AG20443 (cell line): ENCODE data around the gene FAM131B.

Experiments
- DNase-seq: peaks from one replicate; pipeline ENCODE4 v3.0.0; 2012; ENCODE audit warnings: low spot score, mixed read lengths

The FAM131B gene

GRCh38 chr7:143382126-143382790 is 19.7 kb upstream of the FAM131B start:
- DNase-seq, result peak; percentile 14

DNA sequence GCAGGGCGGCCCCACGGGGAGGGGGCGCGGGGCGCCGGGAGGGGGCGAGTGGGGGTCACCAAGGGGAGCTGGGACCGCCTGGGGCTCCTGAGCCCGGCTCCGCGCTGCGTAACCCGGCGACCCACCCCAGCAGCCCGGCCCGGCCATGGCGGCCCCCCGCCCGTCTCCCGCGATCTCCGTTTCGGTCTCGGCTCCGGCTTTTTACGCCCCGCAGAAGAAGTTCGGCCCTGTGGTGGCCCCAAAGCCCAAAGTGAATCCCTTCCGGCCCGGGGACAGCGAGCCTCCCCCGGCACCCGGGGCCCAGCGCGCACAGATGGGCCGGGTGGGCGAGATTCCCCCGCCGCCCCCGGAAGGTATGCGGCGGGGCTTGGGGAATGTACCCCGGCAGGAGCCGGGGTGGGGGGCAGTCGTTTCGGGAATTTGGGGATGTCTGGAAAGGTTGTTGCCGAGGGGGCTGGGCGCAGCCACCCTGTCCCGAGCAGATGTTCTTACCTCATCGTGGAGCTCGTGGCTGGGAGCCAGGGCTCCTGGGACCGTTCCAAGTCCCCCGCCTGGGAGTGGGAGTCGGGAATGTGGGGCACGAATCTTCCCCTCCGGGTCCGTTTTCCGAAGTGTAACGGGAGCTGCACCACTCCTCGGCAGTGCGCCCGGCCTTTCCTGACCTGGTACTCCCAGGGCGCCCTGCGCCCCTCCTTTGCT is 19.1 kb upstream of the FAM131B start:
- peak; percentile 80 for DNase-seq

DNA sequence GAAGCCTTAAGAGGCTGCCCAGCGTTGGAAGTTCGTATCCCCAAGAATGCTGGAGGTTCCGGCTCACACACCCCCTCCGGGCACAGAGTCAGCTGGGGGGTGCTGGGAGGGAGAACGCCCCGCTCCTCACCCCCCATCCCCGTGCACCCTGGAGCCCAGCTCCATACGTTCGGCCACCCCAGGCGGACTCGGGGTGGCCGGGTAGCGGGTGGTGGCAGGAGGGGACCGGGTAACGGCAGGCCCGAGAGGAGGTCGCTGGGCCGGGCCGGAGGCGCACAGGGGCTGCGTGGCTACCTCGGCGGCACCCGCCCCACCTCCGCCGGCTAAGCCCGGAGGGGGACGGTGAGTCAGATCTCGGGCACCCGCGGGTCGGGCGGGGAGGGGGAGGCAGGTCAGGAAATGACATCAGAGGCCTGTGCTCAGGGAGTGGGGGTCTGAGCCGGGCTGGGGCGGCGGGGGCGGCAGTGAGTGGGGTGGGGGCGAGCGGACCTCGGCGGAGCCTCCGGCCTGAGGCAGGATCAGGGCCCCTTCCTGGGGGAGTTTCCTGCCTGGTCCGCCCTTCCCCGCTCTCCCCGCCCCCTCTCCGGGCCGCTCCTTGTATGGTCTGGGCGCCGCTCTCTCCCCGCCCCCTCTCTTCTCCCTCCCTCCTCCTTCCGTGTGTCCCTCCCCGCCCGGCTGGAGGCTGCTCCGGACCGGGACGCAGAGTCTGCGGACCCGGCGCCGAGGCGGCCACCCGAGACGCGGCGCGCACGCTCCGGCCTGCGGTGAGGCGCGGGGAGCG is 18.3 kb upstream of the FAM131B start, which contains the start of gene ZYX:
Gene ZYX (plus strand): TSS at position 700 of the 781 bp plus-strand sequence. CDS start 227 bp downstream, outside the sequence.
- peak; percentile 97 for DNase-seq

DNA sequence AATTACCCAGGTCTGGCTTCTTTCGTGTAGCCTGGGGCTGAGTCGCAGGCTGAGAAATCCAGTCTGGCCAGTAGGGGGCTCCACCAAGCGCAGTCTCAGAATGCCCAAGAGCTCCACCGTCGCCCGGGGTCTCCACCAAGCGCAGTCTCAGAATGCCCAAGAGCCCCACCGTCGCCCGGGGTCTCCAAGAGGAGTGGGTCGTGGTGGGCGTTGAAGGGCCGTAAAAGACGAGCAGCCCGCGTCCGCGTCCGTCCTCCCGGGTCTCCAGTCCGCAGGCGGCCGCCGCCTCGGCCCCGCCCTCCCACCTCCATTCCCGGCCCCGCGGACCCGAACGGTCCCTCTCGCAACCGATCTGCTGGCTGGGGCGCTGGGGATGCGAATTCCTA is 17.7 kb upstream of the FAM131B start:
- DNase-seq, result peak; percentile 87

DNA sequence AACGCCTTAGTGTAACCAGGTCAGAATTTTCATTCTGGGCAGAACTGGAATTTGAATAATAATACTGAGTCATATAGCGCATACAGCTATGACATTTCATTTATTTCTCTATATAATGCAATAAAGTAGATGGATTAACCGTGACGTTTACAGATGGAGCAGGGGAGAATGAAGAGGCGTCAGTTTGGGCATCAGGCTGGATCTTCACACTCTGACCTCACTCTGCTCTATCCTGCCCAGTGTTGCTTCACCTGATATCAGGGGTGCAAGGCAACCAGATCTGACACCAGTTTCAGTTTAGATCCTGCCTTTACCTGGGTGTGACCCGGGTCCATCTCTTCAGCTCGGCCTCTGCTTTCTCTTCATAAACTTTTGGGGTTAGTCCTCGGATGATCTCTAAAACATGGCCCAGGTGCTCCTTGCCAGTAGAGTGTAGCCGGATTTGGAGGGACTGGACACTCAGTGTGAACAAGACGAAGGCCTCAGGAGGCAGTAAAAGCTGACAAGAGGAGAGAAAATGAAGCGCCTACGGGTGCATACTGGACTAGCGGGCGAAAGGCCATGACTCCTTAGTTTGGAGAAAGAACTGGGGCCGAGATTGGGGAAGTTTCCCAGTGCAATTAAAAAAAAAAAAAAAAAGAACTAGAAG is 17.2 kb upstream of the FAM131B start:
- peak; percentile 7 for DNase-seq

- no peak for DNase-seq
Measured at GRCh38 chr7:143376396-143376795, 13.9 kb upstream of the FAM131B start.

- no peak for DNase-seq
Measured at GRCh38 chr7:143375298-143376034, 13.0 kb upstream of the FAM131B start.

DNA sequence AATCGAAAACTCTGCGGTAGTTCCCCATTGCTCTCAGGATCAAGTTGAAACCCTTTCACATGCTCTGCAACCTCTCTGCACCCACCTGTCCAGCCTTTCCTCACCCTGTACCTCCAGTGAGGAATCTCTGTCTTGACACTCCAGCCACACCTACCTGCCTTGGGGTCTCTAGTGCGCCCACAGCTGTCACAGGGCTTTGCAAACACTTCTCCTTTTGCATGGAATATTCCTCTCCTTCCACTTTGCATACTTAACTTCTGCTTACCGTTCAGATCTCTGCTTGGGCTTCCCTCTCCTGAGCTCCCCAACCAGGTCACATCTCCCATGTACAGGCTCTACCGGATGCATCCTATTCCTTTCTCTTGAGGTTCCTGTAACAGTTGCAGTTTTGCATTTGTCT is 12.0 kb upstream of the FAM131B start:
- no peak for DNase-seq

- peak; percentile 6 for DNase-seq
Measured at GRCh38 chr7:143373255-143373794, 10.8 kb upstream of the FAM131B start.

GRCh38 chr7:143372070-143372469 is 9.6 kb upstream of the FAM131B start:
- no peak for DNase-seq

- DNase-seq, result no peak
Measured at GRCh38 chr7:143369678-143370651, 7.5 kb upstream of the FAM131B start.

- DNase-seq, result no peak
Measured at GRCh38 chr7:143368387-143368786, 5.9 kb upstream of the FAM131B start.

DNA sequence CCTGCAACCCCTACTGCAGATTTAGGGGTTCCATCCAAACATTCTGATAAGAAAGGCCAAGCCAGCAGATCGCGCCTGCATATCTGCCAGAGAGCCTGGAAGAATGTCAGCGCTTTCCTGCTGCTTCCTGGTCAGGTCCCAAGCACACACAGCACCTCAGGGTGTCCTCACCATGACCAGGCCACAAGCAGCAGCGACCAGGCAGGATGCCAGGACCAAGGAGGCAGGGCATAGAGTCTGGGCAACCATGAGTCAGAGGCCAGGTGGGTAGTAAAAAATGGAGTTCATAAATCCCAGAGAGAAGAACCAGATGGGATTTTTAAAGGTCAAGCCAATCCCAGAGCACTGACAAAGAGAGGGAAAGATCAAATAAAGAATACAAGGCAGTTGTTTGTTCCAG is 5.5 kb upstream of the FAM131B start:
- no peak for DNase-seq

- no peak for DNase-seq
Measured at GRCh38 chr7:143363016-143363937, 764 bp upstream of the FAM131B start.

DNA sequence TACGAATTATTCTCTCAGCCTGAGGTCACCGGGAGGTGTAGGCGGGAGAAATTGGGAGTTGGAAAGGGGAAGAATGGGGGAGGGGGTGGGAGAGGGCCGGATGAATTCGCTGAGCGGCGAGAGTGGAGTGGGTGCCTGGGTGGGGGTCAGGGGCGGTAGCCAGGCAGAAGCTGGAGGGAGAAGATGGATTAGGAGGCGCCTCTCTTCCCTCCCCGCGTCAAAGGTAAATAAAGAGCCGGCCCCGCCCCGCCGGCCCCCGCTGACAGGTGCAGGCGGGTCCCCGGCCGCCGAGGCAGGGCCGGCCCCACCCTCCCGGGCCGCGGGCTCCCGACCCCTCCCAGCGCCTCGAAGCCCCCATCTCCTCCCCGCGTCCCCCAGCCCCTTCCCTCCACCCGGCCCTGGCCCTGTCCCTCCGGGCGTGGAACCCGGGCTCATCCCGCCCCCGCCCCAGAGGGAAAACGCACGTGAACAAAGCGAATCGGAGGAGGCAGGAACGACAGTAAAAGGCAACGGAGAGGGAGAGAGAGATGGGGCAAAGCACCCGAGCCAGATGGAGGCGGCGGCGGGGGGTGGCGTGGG is 872 bp downstream of the FAM131B start:
- peak; percentile 45 for DNase-seq

- no peak for DNase-seq
Measured at GRCh38 chr7:143360788-143361551, 1.5 kb downstream of the FAM131B start.

GRCh38 chr7:143359771-143360353 is 2.7 kb downstream of the FAM131B start:
- DNase-seq, result no peak
